Ascending aorta (tissue), 2 donors: Measurements from ENCODE around the gene FAM43A. TPM values are rescaled to one million over a fixed set of nuclear protein-coding genes. Genes with fewer than 3 reads are reported as not detected.

Experiments
- DNase-seq, 2 donors: peaks; one replicate each; pipeline ENCODE4 v3.0.0-alpha.2; 2019; ENCODE audit warnings: low spot score in 2 of 2
- H3K27ac ChIP-seq, 2 donors: fragments of 200-600 bp; sonication (generic); one replicate each; pipeline ENCODE4 v1.5.1; 2016 to 2017; ENCODE audit warnings: mild to moderate bottlenecking in 1 of 2
- H3K27me3 ChIP-seq: fragments of 200-600 bp; sonication (generic); one replicate; pipeline ENCODE4 v1.5.1; 2017
- H3K36me3 ChIP-seq, 2 donors: fragments of 200-600 bp; sonication (generic); one replicate each; pipeline ENCODE4 v1.5.1; 2016
- H3K4me1 ChIP-seq, 2 donors: fragments of 200-600 bp; sonication (generic); one replicate each; pipeline ENCODE4 v1.5.1; 2016 to 2017; ENCODE audit warnings: mild to moderate bottlenecking in 1 of 2
- H3K4me3 ChIP-seq, 2 donors: fragments of 200-600 bp; sonication (generic); one replicate each; pipeline ENCODE4 v1.5.1; 2016 to 2017; ENCODE audit warnings: mild to moderate bottlenecking in 1 of 2
- H3K9me3 ChIP-seq, 2 donors: fragments of 200-600 bp; sonication (generic); one replicate each; pipeline ENCODE4 v1.5.1; 2016
- CTCF ChIP-seq, 3 experiments: fragments of 200-600 bp in 2 of 3; fragments of 450-650 bp in 1 of 3; sonication (generic) in 2 of 3; IDR thresholded peaks; one replicate each; pipeline ENCODE4 v1.5.1; 2016 to 2019; ENCODE audit warnings: antibody characterized with exemption in 3 of 3, mild to moderate bottlenecking in 1 of 3, moderate library complexity in 1 of 3
- intact Hi-C: fragments of 100-400 bp; cut with DNase I; formaldehyde crosslinking; loops from one replicate; pipeline ENCODE4 v1.15.1; 2023
- total RNA-seq: library from RNA; depleted of rRNA; stranded (reverse); fragments of >200 nt; gene quantifications from one replicate; pipeline ENCODE4 v1.1.0, GENCODE V29; 2016

The FAM43A gene
- 53.9 TPM for total RNA-seq

GRCh38 chr3:194685718-194686413, at the start of gene FAM43A:
Gene FAM43A (plus strand): TSS chr3:194685883. CDS start chr3:194686827, 944 bp downstream.
- H3K4me1 ChIP-seq, result peaks cover 13 to 16% of the 10 kb centered on the region in 2 donors

DNA sequence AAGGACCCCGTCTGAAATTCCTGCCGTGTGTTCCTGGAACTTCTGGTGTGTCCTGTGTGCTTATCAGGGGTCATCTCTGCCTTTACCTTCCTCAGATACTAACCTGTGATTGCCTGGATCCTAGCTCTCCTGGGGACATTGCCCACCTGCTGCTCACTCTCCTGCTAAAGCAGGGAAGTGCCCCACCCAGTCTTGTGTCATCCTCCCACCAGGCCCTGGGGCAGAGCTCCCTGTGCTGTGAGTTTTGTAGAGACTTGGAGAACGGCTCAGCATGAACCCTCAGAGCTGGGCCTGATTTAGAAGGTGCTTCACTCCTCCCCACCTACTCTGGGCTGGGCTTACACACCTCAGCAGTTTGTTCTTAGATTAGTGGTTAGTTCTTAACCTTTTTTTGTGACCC, 48.6 kb upstream of the FAM43A start:
- Histone ChIP-seq H3K27ac (no peak overlapping the region), H3K4me1 (peaks cover 0 to 6% of the 10 kb centered on the region in 2 donors), H3K27me3 (no peaks in the 10 kb centered on the region), H3K4me3 (no peak overlapping the region), H3K36me3 (peaks cover 10 to 11% of the 10 kb centered on the region in 2 donors), H3K9me3 (no peaks in the 10 kb centered on the region)
- no peak for DNase-seq
- intact Hi-C loops, result no loop called here
- TF ChIP-seq CTCF (IDR thresholded peaks at IDR 0.05), result no peak

More at GRCh38 chr3:194685718-194686413, at the start of gene FAM43A:
- TF ChIP-seq CTCF (IDR thresholded peaks at IDR 0.05), result peak in 1 of 3 experiments; percentile 23
- Histone ChIP-seq H3K36me3 (no peaks in the 10 kb centered on the region), H3K27ac (peak within 1 kb of the TSS; percentile 72 to 79), H3K9me3 (no peaks in the 10 kb centered on the region), H3K4me3 (peak within 1 kb of the TSS; percentile 56 to 80), H3K27me3 (no peaks in the 10 kb centered on the region)
- intact Hi-C loops, result loop anchor here (1.0 to 5.0 kb wide), 5 partner anchors 13 to 573 kb away; partner anchors contain the start of gene LSG1
- peak; percentile 70 to 96 for DNase-seq

DNA sequence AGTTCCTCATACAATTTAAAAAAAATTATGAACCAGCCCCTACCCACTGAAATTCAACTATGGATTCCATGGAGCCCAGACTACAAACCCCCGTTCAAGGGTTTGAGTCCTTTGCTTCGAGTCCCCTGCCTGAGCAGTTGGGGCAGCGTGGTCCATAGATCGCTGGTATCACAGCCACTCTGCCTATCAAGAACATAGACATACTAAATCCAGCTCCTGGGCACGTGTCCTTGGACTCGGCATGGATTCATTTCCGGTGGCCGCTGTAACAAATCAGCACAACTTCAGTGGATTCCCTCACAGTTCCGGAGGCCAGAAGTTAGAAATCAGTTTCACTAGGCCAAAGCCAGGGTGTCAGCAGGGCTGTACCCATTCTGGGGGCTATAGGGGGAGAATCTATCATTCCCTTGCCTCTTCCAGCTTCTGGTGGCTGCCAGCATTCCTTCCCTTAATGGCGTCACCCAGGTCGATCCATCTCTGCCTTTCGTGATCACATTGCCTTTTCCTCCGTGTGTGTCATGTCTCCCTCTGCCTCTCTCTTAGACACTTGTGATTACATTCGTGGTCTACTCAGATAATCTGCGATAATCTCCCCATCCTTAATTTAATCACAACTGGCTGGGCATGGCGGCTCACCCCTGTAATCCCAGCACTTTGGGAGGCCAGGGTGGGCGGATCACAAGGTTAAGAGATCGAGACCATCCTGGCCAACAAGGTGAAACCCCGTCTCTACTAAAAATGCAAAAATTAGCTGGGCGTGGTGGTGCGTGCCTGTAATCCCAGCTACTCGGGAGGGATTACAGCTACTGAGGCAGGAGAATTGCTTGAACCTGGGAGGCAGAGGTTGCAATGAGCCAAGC, 47.9 kb upstream of the FAM43A start:
- Histone ChIP-seq H3K36me3 (peaks cover 11 to 13% of the 10 kb centered on the region in 2 donors), H3K4me3 (no peak overlapping the region), H3K27me3 (no peaks in the 10 kb centered on the region), H3K4me1 (peaks cover 0 to 6% of the 10 kb centered on the region in 2 donors), H3K27ac (no peak overlapping the region), H3K9me3 (no peaks in the 10 kb centered on the region)
- intact Hi-C loops, result no loop called here
- TF ChIP-seq CTCF (IDR thresholded peaks at IDR 0.05), result no peak
- peak in 1 of 2 donors; percentile 55 for DNase-seq

DNA sequence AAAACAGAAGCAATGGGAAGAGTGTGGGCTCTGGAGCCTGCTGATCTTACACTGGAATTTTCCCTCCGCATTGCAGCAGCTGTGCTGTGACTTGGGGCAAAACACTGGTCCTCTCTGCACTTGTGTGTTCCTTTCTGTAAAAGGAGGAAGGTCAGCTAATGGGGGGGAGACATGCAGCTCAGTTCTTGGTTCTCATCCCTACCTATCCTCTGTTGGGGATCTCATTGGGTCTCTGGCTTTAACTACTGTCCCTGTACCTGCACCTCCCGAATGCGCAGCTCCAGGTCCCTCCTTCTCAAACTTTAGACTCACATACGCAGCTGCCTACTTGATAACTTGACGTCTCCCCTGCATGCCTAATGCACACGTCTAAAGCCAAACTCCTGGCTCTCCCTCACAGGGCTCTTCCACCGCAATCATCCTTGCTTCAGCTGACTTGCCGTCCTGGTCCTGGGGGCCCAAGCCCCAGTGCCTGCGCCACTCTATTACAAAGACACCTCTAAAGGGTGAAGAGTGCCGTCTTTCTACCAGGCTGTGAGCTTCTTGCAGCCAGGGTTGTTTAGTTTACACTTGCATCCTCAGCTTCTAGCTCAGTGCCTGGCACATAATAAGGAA, 46.6 kb upstream of the FAM43A start:
- H3K4me1 ChIP-seq, result peaks cover 0 to 6% of the 10 kb centered on the region in 2 donors
- no peak for TF ChIP-seq CTCF (IDR thresholded peaks at IDR 0.05)
- H3K27me3 ChIP-seq, result no peaks in the 10 kb centered on the region
- no peak for DNase-seq
- peaks cover 18 to 21% of the 10 kb centered on the region in 2 donors for H3K36me3 ChIP-seq
- peak overlapping the region in 1 of 2 donors; percentile 73 for H3K27ac ChIP-seq
- no peak overlapping the region for H3K4me3 ChIP-seq
- no peaks in the 10 kb centered on the region for H3K9me3 ChIP-seq
- intact Hi-C loops, result no loop called here

- H3K27me3 ChIP-seq, result no peaks in the 10 kb centered on the region
- TF ChIP-seq CTCF (IDR thresholded peaks at IDR 0.05), result no peak
- H3K4me1 ChIP-seq, result peaks cover 0 to 6% of the 10 kb centered on the region in 2 donors
- peak overlapping the region; percentile 49 to 54 for H3K27ac ChIP-seq
- no peaks in the 10 kb centered on the region for H3K9me3 ChIP-seq
- peak in 1 of 2 donors; percentile 63 for DNase-seq
- intact Hi-C loops, result no loop called here
- no peak overlapping the region for H3K4me3 ChIP-seq
- H3K36me3 ChIP-seq, result peaks cover 32 to 33% of the 10 kb centered on the region in 2 donors
Measured at GRCh38 chr3:194640829-194641228, 44.9 kb upstream of the FAM43A start.
